NOMO-1 treated with DMSO at 0.1 percent for 48 hours (cell line): ENCODE measurements around the gene DPP6.
"Not testable (repeated sequence)": the region's sequence is repeated elsewhere in the genome, so short reads cannot be mapped to it uniquely, and the experiment has no call there.

Experiments
- DNase-seq: peaks from one replicate; lab custom pipeline; 2025; ENCODE audit not compliant: unreplicated experiment; lab: John Stamatoyannopoulos, UW

DPP6 gene

GRCh38 chr7:154051643-154052529, at the start of gene DPP6:
Gene DPP6 (plus strand): TSS chr7:154052398.
- DNase-seq, result not testable (repeated sequence)

GRCh38 chr7:154009423-154009911, 42.7 kb upstream of the DPP6 start:
- not testable (repeated sequence) for DNase-seq

DNA sequence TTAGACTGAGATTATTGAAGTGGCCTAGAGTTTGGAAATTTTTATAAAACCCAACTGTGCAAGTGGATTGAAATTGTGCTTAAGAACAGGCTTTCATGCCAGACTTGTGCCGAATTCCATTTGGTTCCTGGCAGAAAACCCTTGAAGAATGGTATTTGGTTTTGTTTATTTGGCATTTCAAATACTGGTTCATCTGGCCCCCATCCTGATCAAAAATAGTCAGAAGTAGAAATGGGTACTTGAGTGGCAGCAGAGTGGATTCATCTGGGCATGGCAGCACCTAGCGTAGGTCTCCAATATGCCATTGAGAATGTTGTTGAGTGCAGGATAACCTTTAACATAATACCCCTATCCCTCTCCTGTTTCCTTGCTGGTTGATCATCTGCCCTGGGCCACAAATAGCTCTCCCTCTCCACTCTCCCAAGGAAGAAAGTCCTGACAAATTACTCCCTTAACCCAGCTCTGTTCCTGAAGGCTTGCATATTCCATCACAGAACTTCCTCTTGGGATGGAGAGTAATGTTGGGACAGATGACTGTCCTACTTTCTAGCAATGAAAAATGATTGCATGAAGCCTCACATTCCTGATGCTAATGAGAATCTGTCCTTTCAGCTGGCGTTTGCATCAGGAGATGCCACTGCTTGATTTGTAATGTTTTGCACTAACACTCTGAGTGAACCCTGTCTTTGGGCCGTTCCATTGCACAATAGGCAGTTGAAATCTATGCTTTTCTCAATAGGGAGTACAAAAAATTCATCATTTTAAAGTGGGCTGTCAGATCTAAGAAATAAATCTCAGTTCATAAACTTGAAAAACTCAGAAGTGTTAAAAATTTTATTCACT, 41.3 kb upstream of the DPP6 start:
- not testable (repeated sequence) for DNase-seq

- not testable (repeated sequence) for DNase-seq
Observed at GRCh38 chr7:154012800-154013199, 39.4 kb upstream of the DPP6 start.

DNA sequence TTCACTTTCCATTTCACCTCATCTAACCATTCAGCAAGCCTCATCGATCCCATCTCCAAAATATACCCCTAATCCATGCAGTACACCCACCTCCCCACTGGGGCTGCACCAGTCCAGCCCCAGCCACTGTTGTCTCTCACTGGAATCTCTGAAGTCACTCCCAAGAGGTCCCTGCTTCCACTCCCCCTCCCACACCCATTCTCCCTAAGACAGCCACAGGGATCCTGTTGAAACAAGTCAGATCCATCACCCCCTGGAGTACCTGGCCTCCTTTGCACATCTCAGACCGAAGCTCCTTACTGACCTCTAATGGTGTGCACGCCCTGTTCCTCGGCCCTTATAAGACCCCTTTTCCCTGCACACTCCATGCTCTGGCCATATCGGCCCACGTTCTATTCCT, 36.6 kb upstream of the DPP6 start:
- not testable (repeated sequence) for DNase-seq

- not testable (repeated sequence) for DNase-seq
Observed at GRCh38 chr7:154018354-154018753, 33.8 kb upstream of the DPP6 start.

GRCh38 chr7:154027805-154028204, 24.4 kb upstream of the DPP6 start:
- not testable (repeated sequence) for DNase-seq

GRCh38 chr7:154030476-154031080, 21.6 kb upstream of the DPP6 start:
- not testable (repeated sequence) for DNase-seq

DNA sequence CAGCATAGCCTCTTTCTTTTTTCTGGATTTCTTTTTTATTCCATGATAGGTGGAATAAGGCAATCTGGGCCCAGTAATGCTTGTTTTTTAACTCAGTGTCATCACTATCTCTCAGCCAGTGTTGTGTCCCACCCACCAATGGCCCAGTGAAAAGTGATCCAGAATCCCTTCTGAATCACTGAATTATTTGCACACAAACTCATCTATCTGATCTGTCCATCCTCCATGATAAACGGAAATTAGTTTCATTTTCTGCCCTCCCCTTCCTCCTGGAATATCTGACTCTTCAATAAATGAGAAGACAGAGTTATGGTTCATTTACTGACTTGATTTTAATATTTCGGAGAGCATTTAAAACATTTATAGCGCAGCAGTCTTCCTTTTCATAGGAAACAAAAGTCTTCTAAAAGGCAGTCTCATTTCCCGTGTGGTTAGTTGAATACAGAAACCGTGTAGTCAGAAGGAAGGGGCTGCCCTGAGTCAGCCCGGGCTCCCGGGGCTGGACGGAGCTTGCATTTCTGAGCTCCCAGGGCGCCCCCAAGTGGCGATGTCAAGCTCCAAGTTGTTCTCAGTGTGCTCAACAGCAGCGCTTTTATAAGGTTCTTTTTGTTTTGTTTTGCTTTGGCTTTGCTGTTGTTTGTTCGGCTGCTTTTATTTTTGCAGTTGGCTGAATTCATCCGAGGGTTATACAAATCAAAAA, 12.6 kb upstream of the DPP6 start:
- DNase-seq, result not testable (repeated sequence)

- DNase-seq, result not testable (repeated sequence)
Observed at GRCh38 chr7:154050394-154050793, 1.8 kb upstream of the DPP6 start.

DNA sequence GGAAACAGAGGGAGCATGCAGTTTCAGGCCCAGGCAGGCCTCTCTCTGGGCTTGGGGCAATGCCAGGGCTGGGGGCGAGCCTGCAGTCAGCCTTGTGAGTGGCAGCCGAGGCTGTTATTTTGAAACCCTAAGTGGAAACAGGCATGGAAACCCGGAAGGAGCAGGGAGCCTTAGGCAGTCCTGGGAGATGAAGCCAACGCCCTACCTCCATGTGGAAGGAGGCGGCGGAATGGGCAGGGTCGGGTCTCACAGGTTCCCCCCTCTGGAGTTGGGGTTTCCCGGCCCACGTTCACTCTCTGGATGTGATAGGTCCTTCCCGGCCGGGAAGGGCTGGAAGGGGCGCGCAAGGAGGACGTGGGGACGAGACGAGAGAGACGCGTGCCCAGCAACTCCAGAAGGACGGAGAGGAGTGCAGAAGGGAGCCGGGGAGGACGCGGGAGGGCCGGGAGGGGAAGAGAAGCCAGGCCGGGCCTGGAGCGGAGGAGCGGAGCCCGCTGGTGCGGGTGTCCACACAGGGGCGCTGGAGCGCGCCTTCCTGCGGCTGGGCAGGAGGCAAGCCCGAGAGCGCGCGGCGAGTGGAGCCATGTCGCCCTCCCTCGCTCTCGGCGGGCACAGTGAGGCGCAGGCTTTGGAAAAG, 1.1 kb upstream of the DPP6 start:
- not testable (repeated sequence) for DNase-seq

DNA sequence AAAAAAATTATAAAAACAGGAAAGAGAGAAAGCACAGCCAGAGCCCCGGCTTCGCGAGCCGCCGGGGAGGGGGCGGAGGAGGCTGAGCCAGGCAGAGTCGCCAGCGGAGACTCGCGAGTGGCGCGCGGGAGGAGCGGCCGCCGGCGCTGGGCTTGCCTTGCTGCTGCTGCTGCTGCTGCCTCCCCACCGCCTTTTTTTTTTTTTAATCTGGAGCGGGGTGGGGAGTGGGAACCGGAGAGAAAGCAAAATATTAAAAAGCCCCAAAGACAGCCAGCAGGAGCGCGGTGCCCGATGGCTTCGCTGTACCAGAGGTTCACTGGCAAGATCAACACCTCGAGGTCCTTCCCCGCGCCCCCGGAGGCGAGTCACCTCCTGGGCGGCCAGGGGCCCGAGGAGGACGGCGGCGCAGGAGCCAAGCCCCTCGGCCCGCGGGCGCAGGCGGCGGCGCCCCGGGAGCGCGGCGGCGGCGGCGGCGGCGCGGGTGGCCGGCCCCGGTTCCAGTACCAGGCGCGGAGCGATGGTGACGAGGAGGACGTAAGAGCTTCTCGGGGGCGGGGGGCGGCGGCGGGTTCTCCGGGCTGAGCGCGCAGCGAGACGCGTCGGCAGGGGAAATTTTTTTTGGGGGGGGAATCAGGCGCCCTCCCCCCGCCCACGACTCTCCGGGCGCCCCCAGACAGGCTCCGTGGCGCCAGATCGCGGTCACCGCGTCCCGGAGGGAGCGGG, 493 bp downstream of the DPP6 start:
- not testable (repeated sequence) for DNase-seq

- DNase-seq, result not testable (repeated sequence)
Observed at GRCh38 chr7:154053466-154054312, 1.5 kb downstream of the DPP6 start.

GRCh38 chr7:154054664-154055063, 2.5 kb downstream of the DPP6 start:
- DNase-seq, result not testable (repeated sequence)

GRCh38 chr7:154055491-154056106, 3.4 kb downstream of the DPP6 start:
- not testable (repeated sequence) for DNase-seq

DNA sequence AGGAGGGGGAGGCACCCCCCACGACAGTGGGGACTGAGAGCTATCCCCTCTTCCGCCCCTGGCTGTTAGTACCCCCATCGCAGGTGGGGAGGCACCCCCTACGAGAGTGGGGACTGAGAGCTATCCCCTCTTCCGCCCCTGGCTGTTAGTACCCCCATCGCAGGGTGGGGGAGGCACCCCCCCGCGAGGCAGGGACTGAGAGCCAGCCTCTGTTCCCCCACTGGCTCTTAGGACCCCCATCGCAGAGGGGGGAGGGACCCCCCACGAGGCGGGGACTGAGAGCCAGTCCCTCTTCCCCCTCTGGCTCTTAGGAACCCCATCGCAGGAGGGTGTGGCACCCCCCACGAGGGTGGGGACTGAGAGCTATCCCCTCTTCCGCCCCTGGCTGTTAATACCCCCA, 6.6 kb downstream of the DPP6 start:
- not testable (repeated sequence) for DNase-seq

GRCh38 chr7:154060551-154060950, 8.4 kb downstream of the DPP6 start:
- not testable (repeated sequence) for DNase-seq

DNA sequence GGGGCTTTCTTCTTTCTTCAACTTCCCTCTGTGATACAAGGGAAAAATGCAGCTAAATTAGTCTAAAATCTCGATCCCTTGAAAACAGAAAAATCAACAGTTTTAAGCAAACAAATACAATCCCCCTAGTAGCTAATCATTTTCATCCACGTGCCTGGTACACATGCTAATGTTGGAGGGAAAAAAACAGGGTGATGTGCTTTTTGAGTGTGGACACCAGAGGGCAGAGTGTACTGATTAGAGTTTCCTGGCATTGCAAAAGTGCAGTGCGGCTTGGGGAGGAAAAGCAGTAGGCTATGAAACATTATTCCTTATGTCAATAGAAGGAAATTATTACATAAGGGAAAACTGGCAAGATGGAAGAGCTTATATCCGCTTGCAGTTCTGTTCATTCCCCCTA, 19.6 kb downstream of the DPP6 start:
- not testable (repeated sequence) for DNase-seq
